Endothelial cell of hepatic sinusoid (primary cell): ENCODE measurements around the gene CSNK1D.
"Not testable (repeated sequence)": the region's sequence is repeated elsewhere in the genome, so short reads cannot be mapped to it uniquely, and the experiment has no call there.

Source experiments
- in situ Hi-C: cut with HindIII; loops from 2 replicates; pipeline ENCODE4 v1.10.0; 2017; ENCODE audit warnings: low sequenced_read_pairs

Gene CSNK1D

GRCh38 chr17:82277851-82278250, 4.4 kb upstream of the CSNK1D start:
- in situ Hi-C loops: loop anchor here (5.0 to 10.0 kb wide), 3 partner anchors 69 to 243 kb away; partner anchors contain the start of genes DCXR, HEXD, OGFOD3 and RAC3

GRCh38 chr17:82276938-82277337, 3.4 kb upstream of the CSNK1D start:
- in situ Hi-C loops: loop anchor here (5.0 to 10.0 kb wide), 3 partner anchors 70 to 242 kb away; partner anchors contain the start of genes DCXR, HEXD, OGFOD3 and RAC3

GRCh38 chr17:82275326-82275725, 1.8 kb upstream of the CSNK1D start:
- in situ Hi-C loops: loop anchor here (5.0 to 10.0 kb wide), 3 partner anchors 72 to 241 kb away; partner anchors contain the start of genes DCXR, HEXD, OGFOD3 and RAC3

GRCh38 chr17:82274134-82275020, 877 bp upstream of the CSNK1D start:
- in situ Hi-C loops: loop anchor here (5.0 to 10.0 kb wide), 3 partner anchors 73 to 240 kb away; partner anchors contain the start of genes DCXR, HEXD, OGFOD3 and RAC3

- in situ Hi-C loops: loop anchor here (10.0 kb wide), 2 partner anchors 142 to 238 kb away; partner anchors contain the start of genes DCXR, HEXD, OGFOD3 and RAC3
These were observed 789 bp downstream of the CSNK1D start for GRCh38 chr17:82272495-82273326.

GRCh38 chr17:82271401-82271800, 2.1 kb downstream of the CSNK1D start:
- in situ Hi-C loops: loop anchor here (10.0 kb wide), 2 partner anchors 143 to 237 kb away; partner anchors contain the start of genes DCXR, HEXD, OGFOD3 and RAC3

GRCh38 chr17:82270651-82271050, 2.8 kb downstream of the CSNK1D start:
- in situ Hi-C loops: loop anchor here (10.0 kb wide), 2 partner anchors 144 to 236 kb away; partner anchors contain the start of genes DCXR, HEXD, OGFOD3 and RAC3

- in situ Hi-C loops: loop anchor here (10.0 kb wide), 2 partner anchors 145 to 235 kb away; partner anchors contain the start of genes DCXR, HEXD, OGFOD3 and RAC3
These were observed 3.5 kb downstream of the CSNK1D start for GRCh38 chr17:82269882-82270500.

GRCh38 chr17:82269138-82269881, 4.2 kb downstream of the CSNK1D start:
- in situ Hi-C loops: no loop called here

GRCh38 chr17:82267575-82268379, 5.7 kb downstream of the CSNK1D start:
- in situ Hi-C loops: no loop called here

GRCh38 chr17:82266142-82266541, 7.4 kb downstream of the CSNK1D start:
- in situ Hi-C loops: no loop called here

- in situ Hi-C loops: no loop called here
These were observed 9.9 kb downstream of the CSNK1D start for GRCh38 chr17:82263641-82264040.

- in situ Hi-C loops: no loop called here
These were observed 11.2 kb downstream of the CSNK1D start for GRCh38 chr17:82262344-82262743.

GRCh38 chr17:82259972-82260961, 13.2 kb downstream of the CSNK1D start:
- in situ Hi-C loops: not testable (repeated sequence)

- in situ Hi-C loops: no loop called here
These were observed 14.9 kb downstream of the CSNK1D start for GRCh38 chr17:82258555-82258954.

GRCh38 chr17:82257473-82257872, 16.0 kb downstream of the CSNK1D start:
- in situ Hi-C loops: no loop called here

GRCh38 chr17:82256242-82256885, 17.1 kb downstream of the CSNK1D start:
- in situ Hi-C loops: no loop called here
